HG02642 (cell line): Measurements from ENCODE around the gene UBAC1.
"Not testable (repeated sequence)": the region's sequence is repeated elsewhere in the genome, so short reads cannot be mapped to it uniquely, and the experiment has no call there.

Source experiments
- ATAC-seq: cut with Tn5 transposase; IDR thresholded peaks from one replicate; pipeline ENCODE4 v1.9.1; 2021; ENCODE audit warnings: mild to moderate bottlenecking; ENCODE audit not compliant: unreplicated experiment, poor library complexity

The UBAC1 gene

GRCh38 chr9:135906291-135907005 is 54.7 kb downstream of the UBAC1 start:
- ATAC-seq = peak; percentile 16

GRCh38 chr9:135905380-135906258 is 55.6 kb downstream of the UBAC1 start:
- no peak for ATAC-seq

- no peak for ATAC-seq
Observed at GRCh38 chr9:135903786-135904520, 57.2 kb downstream of the UBAC1 start.

GRCh38 chr9:135903358-135903656 is 57.9 kb downstream of the UBAC1 start:
- ATAC-seq = no peak

- ATAC-seq = no peak
Observed at GRCh38 chr9:135902655-135903357, 58.4 kb downstream of the UBAC1 start.

GRCh38 chr9:135901826-135902225 is 59.3 kb downstream of the UBAC1 start:
- ATAC-seq = no peak

GRCh38 chr9:135901031-135901758 is 60.0 kb downstream of the UBAC1 start:
- no peak for ATAC-seq

GRCh38 chr9:135898634-135899407 is 62.4 kb downstream of the UBAC1 start:
- ATAC-seq = no peak

- ATAC-seq = no peak
Observed at GRCh38 chr9:135896626-135897025, 64.5 kb downstream of the UBAC1 start.

- no peak for ATAC-seq
Observed at GRCh38 chr9:135896205-135896604, 65.0 kb downstream of the UBAC1 start.

GRCh38 chr9:135895202-135895848 is 65.8 kb downstream of the UBAC1 start:
- ATAC-seq = no peak

- ATAC-seq = no peak
Observed at GRCh38 chr9:135893104-135893503, 68.1 kb downstream of the UBAC1 start.

GRCh38 chr9:135892327-135892726 is 68.8 kb downstream of the UBAC1 start:
- ATAC-seq = not testable (repeated sequence)

- ATAC-seq = no peak
Observed at GRCh38 chr9:135891027-135891631, 70.0 kb downstream of the UBAC1 start.

- ATAC-seq = no peak
Observed at GRCh38 chr9:135890190-135891026, 70.8 kb downstream of the UBAC1 start.

- ATAC-seq = no peak
Observed at GRCh38 chr9:135889564-135890189, 71.5 kb downstream of the UBAC1 start.
